ENCODE measurements around the gene DOC2A.
"Not testable (repeated sequence)": the region's sequence is repeated elsewhere in the genome, so short reads cannot be mapped to it uniquely, and the experiment has no call there.

The DOC2A gene

DNA sequence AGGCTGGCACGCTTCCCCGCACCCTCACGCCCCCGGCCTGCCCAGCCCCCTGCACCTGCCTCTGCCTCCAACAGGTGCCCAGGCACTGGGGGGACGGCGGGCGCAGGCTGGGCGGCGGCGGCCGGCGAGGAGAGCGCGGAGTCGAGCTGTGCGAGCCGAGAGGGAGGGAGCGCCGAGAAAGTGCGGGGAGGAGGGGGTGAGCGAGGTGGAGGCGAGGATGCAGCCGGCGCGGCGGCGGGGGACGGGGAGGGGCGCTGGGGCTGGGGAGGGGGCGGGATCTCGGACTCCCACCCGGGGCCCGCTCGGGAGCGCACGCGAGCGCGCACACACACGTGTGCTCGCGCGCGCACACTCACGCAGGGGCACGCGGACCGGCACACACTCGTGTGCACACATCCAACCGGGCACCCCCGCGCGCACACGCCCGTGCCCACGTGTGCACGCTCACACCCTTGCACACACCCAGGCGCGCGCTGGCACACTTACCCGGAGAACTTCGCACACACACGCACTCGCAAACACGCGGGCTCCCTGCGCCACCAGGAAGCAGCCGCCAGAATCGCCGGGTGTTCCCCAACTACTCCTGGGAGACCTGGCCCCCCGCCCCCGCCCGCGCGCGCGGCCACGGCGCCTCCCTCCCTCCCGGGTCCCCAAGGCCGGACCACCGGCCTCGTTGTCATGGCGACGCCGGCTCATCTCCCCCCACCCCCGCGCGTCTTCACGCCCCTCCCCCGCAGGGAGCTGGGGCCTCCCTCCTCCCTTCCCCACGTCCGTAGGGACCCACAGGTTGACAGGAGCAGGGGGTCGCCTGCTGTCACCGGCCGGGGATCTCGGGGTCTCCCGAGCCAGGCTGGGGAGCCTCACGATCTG lies at the start of gene DOC2A:
Gene DOC2A (minus strand): TSS at position 184 of the 870 bp plus-strand sequence. CDS start 805 bp downstream, outside the sequence.
- DNase-seq = no peak

DNA sequence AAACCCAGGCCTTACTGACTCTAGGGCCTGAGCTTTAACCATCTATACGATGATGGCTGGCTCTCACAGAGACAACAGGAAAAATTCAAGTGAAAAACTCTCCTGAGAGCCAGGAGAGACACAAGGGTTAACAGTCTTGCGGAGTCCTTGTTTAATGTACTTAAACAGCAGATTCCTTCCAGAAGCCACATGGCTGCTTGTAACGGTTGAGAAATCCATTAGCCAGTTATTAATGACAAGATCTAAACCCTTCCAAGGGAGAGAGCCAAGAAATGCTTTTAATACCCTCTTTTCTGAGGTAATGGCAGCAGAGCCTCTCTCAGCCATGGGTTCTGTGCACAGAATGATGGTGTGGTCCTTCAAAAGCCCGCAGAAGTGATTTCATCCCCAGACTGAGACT lies 49.5 kb upstream of the DOC2A start:
- no peak for DNase-seq

GRCh38 chr16:30054959-30055553 lies 44.2 kb upstream of the DOC2A start:
- DNase-seq = no peak

- DNase-seq = no peak
These were observed 43.6 kb upstream of the DOC2A start for GRCh38 chr16:30054451-30054850.

GRCh38 chr16:30053376-30054015 lies 42.7 kb upstream of the DOC2A start:
- no peak for DNase-seq

- peak; percentile 81 for DNase-seq
These were observed 42.0 kb upstream of the DOC2A start for GRCh38 chr16:30052671-30053372.

DNA sequence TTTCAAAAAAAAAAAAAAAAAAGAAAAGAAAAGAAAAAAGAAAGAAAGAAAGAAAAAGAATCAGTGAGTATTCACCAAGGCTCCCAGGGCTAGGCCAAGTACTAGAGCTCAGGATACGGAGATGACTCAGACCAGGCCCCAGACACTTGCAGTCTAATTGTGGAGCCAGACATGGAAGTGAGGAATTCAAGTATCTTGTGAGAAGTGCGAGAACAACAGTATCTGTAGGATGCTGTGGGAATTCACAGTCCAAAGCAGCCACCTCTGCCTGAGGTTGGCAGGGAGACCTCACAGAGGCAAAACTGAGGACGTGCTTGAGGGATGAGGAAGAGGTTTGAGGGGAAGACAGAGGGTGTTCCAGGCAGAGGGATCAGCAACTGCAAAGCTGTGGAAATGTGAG lies 40.7 kb upstream of the DOC2A start:
- DNase-seq = no peak

DNA sequence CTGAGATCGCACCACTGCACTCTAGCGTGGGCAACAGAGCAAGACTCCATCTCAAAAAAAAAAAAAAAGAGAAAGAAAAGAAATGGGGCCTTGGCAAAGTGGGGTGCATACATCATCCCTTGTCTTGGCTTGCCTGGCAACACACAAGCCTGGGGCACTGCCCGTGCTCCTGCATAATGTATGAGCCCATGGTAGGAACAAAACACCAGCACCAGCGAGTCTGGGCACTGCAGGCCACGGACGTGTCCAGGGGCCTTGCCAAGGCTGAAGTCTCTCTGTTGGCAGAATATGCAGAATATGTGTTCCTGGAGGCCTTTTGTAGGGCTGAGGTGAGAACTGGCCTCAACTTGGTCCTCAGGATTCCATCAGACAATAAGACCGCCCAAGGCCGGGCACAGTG lies 39.0 kb upstream of the DOC2A start:
- DNase-seq = no peak

DNA sequence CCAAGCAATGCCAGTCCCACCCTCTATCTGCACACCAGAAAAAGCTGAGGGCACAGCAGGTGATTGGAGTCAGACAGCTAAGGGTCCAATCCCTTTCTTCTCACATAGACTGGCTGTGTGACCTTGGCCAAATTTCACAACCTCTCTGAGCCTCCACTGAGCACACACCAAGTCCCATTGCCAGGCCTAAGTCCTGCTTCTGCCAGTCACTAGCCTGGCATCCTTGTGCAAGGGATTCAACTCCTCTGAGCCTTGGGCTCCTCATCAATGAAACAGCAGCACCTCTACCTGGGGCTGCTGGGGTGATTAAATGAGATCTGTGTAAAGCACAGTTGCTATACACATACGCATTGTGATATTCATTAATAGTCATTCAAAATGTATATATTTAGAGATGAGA lies 35.8 kb upstream of the DOC2A start:
- no peak for DNase-seq

DNA sequence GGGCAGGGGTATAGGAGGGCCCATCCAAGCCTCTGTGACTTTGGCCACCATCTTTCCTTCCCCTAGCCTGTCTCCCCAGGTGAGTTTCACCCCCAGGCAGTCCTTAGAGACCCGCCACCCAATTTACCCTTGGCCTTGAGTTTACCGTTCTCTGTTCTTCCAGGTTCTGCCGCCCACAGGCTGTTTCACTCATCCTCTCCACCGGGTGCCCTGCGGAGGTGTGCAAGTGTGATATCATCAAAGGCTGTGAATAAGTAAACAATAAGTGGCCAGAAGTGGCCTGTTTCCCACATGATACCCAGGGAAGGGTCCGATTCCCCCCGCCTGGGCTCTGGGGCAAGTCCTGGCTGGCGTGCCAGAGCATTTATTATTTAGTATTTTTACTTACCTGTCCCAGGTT lies 35.4 kb upstream of the DOC2A start:
- DNase-seq = no peak

DNA sequence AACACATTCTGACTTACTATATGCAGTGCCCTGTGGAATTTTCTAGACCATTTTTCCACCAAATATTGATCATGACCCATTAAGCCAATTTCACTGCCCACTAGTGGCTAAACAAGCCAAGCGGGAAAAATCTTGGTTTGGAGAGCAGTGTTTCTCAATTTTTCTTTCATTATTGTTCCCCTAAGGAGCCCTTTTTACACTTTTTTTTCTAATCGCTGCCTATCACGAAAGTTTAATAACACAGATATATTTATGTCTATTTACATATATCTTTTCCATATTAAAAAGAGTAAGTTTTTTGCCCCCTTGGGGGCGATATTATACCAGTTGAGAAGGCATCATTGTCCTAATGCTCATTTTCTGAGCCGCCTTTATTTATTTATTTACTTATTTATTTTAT lies 31.0 kb upstream of the DOC2A start:
- no peak for DNase-seq

DNA sequence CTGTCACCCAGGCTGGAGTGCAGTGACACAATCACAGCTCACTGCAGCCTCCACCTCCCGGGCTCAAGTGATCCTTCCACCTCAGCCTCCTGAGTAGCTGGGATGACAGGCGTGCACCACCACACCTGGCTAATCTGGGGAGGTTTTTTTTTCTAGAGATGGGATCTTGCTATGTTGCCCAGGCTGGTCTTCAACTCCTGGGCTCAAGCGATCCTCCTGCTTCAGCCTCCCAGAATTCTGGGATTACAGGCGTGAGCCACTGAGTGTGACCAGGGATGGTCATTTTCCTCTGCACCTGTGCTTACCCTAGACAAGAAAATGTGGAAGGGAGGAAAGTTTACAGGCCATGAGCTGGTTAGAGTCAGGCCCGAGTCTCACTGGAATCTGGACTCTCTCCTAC lies 29.9 kb upstream of the DOC2A start:
- not testable (repeated sequence) for DNase-seq

- DNase-seq = no peak
These were observed 29.4 kb upstream of the DOC2A start for GRCh38 chr16:30040221-30040620.

- no peak for DNase-seq
These were observed 22.4 kb upstream of the DOC2A start for GRCh38 chr16:30033270-30033669.

DNA sequence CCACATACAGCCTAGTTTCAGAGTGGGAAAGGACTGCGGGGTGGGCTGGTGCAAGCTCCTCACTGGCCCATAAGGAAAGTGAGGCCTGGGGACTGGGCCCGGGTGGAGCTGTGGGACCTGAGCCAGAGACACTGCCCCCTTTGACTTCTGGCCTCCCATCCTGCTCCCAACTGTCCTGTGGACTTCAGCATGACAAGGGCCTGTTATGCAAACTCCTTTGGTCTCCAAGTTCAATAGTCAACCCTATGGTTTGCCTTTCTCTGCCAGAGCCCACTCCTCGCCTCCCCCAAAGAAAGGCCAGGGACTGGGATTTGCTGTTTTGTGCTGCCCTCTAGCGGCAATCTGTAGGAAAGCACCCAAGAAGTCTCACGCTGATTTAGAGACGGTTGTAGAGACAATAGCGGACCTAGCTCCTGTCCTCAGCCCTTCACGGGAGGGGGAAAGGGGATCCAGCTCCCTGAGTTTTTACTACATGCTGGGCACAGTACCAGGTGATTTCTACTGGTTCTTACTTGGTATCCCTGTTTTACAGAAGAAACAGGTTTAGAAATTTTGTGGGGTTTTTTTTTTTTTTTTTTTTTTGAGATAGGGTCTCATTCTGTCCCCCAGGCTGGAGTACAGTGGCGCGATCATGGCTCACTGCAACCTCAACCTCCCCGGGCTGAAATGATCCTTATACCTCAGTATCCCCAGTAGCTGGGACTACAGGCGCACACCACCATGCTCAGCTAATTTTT lies 21.4 kb upstream of the DOC2A start:
- peak; percentile 59 for DNase-seq

- no peak for DNase-seq
These were observed 20.7 kb upstream of the DOC2A start for GRCh38 chr16:30031477-30031918.

GRCh38 chr16:30030841-30031413 lies 20.1 kb upstream of the DOC2A start, which contains the start of gene TLCD3B:
Gene TLCD3B, minus strand, starts transcription at chr16:30031271. Its CDS starts 744 bp downstream, at chr16:30030527.
- DNase-seq = no peak

- DNase-seq = no peak
These were observed 19.3 kb upstream of the DOC2A start for GRCh38 chr16:30030011-30030685.

- DNase-seq = no peak
These were observed 17.7 kb upstream of the DOC2A start for GRCh38 chr16:30028438-30029076.

GRCh38 chr16:30027588-30028437 lies 17.0 kb upstream of the DOC2A start:
- DNase-seq = no peak

All from DMS153 (cell line).